HG03378 (cell line): ENCODE measurements around the gene TCAIM.

Experiments used
- ATAC-seq: cut with Tn5 transposase; IDR thresholded peaks from one replicate; pipeline ENCODE4 v1.9.1; 2021; ENCODE audit warnings: mild to moderate bottlenecking, moderate library complexity; ENCODE audit not compliant: unreplicated experiment

TCAIM gene

GRCh38 chr3:44338010-44338827, at the start of gene TCAIM:
TSS of gene TCAIM (plus strand) at chr3:44338766. CDS start at chr3:44354783, 16,017 bp downstream.
- ATAC-seq: peak; percentile 92

GRCh38 chr3:44289882-44290462, 48.6 kb upstream of the TCAIM start:
- ATAC-seq: no peak

- no peak for ATAC-seq
Observed at GRCh38 chr3:44292276-44292675, 46.3 kb upstream of the TCAIM start.

- no peak for ATAC-seq
Observed at GRCh38 chr3:44292947-44293346, 45.6 kb upstream of the TCAIM start.

- ATAC-seq: no peak
Observed at GRCh38 chr3:44297255-44297654, 41.3 kb upstream of the TCAIM start.

GRCh38 chr3:44301746-44302145, 36.8 kb upstream of the TCAIM start:
- no peak for ATAC-seq

- ATAC-seq: no peak
Observed at GRCh38 chr3:44309500-44309899, 29.1 kb upstream of the TCAIM start.

GRCh38 chr3:44318891-44319311, 19.7 kb upstream of the TCAIM start:
- ATAC-seq: no peak

- no peak for ATAC-seq
Observed at GRCh38 chr3:44321335-44321734, 17.2 kb upstream of the TCAIM start.

GRCh38 chr3:44323341-44323955, 15.1 kb upstream of the TCAIM start:
- no peak for ATAC-seq

GRCh38 chr3:44324584-44324983, 14.0 kb upstream of the TCAIM start:
- no peak for ATAC-seq

GRCh38 chr3:44326019-44326418, 12.5 kb upstream of the TCAIM start:
- no peak for ATAC-seq

GRCh38 chr3:44326515-44326914, 12.1 kb upstream of the TCAIM start:
- ATAC-seq: no peak

- no peak for ATAC-seq
Observed at GRCh38 chr3:44329946-44330345, 8.6 kb upstream of the TCAIM start.

- no peak for ATAC-seq
Observed at GRCh38 chr3:44330444-44330843, 8.1 kb upstream of the TCAIM start.

GRCh38 chr3:44334326-44334725, 4.2 kb upstream of the TCAIM start:
- ATAC-seq: no peak

GRCh38 chr3:44337248-44337785, 1.2 kb upstream of the TCAIM start:
- no peak for ATAC-seq

- no peak for ATAC-seq
Observed at GRCh38 chr3:44338828-44339127, 212 bp downstream of the TCAIM start.

- no peak for ATAC-seq
Observed at GRCh38 chr3:44339181-44340057, 853 bp downstream of the TCAIM start.

GRCh38 chr3:44340058-44340395, 1.5 kb downstream of the TCAIM start:
- ATAC-seq: no peak

GRCh38 chr3:44342176-44342790, 3.7 kb downstream of the TCAIM start:
- no peak for ATAC-seq
